ENCODE data around the gene HIGD2B. TPM values are rescaled to one million over a fixed set of nuclear protein-coding genes. Genes with fewer than 3 reads are reported as not detected.

HIGD2B gene
- total and polyA plus RNA-seq, 2 of the 13 experiments (the other 11 are each of a cell fraction or from before 2014, with no cell fraction given), result not detected

DNA sequence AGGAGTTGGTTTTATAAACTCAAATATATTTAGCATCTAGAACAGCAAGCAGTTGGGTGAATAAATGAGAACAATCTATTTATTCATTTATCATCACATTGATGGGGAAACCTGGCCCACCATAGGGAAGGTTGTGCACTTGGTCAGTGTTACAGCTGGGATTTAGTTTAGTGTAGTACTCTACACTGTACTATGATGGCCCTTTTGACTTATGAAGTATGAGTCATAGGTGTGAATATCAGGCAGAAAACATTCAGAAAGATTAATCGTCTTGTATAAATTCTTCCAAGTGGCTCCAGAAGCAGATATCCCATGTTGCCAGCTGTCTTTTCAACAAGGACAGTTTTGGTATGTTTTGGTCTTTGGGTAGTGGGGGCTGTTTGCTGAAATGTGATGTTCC, 38.0 kb upstream of the HIGD2B start (continued):
- TF ChIP-seq, protein P1, sequence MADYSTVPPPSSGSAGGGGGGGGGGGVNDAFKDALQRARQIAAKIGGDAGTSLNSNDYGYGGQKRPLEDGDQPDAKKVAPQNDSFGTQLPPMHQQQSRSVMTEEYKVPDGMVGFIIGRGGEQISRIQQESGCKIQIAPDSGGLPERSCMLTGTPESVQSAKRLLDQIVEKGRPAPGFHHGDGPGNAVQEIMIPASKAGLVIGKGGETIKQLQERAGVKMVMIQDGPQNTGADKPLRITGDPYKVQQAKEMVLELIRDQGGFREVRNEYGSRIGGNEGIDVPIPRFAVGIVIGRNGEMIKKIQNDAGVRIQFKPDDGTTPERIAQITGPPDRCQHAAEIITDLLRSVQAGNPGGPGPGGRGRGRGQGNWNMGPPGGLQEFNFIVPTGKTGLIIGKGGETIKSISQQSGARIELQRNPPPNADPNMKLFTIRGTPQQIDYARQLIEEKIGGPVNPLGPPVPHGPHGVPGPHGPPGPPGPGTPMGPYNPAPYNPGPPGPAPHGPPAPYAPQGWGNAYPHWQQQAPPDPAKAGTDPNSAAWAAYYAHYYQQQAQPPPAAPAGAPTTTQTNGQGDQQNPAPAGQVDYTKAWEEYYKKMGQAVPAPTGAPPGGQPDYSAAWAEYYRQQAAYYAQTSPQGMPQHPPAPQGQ (CRISPR knock-in tag; IDR thresholded peaks at IDR 0.05; ENCODE audit: borderline replicate concordance), result no peak
- TF ChIP-seq MEF2D (CRISPR knock-in tag; IDR thresholded peaks at IDR 0.05) (no peak), KLF13 (CRISPR knock-in tag; IDR thresholded peaks at IDR 0.05) (no peak), NR2F6 (IDR thresholded peaks at IDR 0.05) (no peak), NR2F6 (CRISPR knock-in tag; IDR thresholded peaks at IDR 0.05) (no peak), ZFP82 (CRISPR knock-in tag; IDR thresholded peaks at IDR 0.05; ENCODE audit: borderline replicate concordance) (no peak), ZNF850 (CRISPR knock-in tag; conservative IDR thresholded peaks at IDR 0.05) (no peak), ZNF484 (CRISPR knock-in tag; IDR thresholded peaks at IDR 0.05; ENCODE audit: borderline replicate concordance, low read depth) (no peak)
- TF ChIP-seq, protein P2, sequence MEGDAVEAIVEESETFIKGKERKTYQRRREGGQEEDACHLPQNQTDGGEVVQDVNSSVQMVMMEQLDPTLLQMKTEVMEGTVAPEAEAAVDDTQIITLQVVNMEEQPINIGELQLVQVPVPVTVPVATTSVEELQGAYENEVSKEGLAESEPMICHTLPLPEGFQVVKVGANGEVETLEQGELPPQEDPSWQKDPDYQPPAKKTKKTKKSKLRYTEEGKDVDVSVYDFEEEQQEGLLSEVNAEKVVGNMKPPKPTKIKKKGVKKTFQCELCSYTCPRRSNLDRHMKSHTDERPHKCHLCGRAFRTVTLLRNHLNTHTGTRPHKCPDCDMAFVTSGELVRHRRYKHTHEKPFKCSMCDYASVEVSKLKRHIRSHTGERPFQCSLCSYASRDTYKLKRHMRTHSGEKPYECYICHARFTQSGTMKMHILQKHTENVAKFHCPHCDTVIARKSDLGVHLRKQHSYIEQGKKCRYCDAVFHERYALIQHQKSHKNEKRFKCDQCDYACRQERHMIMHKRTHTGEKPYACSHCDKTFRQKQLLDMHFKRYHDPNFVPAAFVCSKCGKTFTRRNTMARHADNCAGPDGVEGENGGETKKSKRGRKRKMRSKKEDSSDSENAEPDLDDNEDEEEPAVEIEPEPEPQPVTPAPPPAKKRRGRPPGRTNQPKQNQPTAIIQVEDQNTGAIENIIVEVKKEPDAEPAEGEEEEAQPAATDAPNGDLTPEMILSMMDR (CRISPR knock-in tag; IDR thresholded peaks at IDR 0.05), result no peak
- TF ChIP-seq, protein P3, sequence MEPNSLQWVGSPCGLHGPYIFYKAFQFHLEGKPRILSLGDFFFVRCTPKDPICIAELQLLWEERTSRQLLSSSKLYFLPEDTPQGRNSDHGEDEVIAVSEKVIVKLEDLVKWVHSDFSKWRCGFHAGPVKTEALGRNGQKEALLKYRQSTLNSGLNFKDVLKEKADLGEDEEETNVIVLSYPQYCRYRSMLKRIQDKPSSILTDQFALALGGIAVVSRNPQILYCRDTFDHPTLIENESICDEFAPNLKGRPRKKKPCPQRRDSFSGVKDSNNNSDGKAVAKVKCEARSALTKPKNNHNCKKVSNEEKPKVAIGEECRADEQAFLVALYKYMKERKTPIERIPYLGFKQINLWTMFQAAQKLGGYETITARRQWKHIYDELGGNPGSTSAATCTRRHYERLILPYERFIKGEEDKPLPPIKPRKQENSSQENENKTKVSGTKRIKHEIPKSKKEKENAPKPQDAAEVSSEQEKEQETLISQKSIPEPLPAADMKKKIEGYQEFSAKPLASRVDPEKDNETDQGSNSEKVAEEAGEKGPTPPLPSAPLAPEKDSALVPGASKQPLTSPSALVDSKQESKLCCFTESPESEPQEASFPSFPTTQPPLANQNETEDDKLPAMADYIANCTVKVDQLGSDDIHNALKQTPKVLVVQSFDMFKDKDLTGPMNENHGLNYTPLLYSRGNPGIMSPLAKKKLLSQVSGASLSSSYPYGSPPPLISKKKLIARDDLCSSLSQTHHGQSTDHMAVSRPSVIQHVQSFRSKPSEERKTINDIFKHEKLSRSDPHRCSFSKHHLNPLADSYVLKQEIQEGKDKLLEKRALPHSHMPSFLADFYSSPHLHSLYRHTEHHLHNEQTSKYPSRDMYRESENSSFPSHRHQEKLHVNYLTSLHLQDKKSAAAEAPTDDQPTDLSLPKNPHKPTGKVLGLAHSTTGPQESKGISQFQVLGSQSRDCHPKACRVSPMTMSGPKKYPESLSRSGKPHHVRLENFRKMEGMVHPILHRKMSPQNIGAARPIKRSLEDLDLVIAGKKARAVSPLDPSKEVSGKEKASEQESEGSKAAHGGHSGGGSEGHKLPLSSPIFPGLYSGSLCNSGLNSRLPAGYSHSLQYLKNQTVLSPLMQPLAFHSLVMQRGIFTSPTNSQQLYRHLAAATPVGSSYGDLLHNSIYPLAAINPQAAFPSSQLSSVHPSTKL (CRISPR knock-in tag; IDR thresholded peaks at IDR 0.05), result no peak
